Body of pancreas (tissue), 4 donors: ENCODE measurements around the gene KRTAP2-4.
"Not testable (repeated sequence)": the region's sequence is repeated elsewhere in the genome, so short reads cannot be mapped to it uniquely, and the experiment has no call there.

Experiments used
- CTCF ChIP-seq, 7 experiments: fragments of 450-650 bp in 4 of 7; fragments of 200-600 bp in 3 of 7; sonication (generic) in 3 of 7; IDR thresholded peaks; one replicate each; pipeline ENCODE4 v1.5.1; 2016 to 2019; ENCODE audit warnings: antibody characterized with exemption in 7 of 7
- POLR2A ChIP-seq, 3 donors: fragments of 450-650 bp; IDR thresholded peaks; one replicate each; pipeline ENCODE4 v1.6.1; 2016; ENCODE audit warnings: antibody characterized with exemption in 3 of 3, mild to moderate bottlenecking in 2 of 3

- not testable (repeated sequence) for TF ChIP-seq CTCF, POLR2A (IDR thresholded peaks at IDR 0.05)
These were observed 34.2 kb upstream of the KRTAP2-4 start for GRCh38 chr17:41099682-41100480.
